Endothelial cell (in vitro differentiated cells): ENCODE data around the gene SSBP3. TPM values are rescaled to one million over a fixed set of nuclear protein-coding genes. Genes with fewer than 3 reads are reported as not detected.

ENCODE experiments used
- DNase-seq: peaks from one replicate; pipeline ENCODE4 v3.0.0; 2021; ENCODE audit warnings: low spot score
- H3K27ac Mint-ChIP-seq: one replicate; pipeline ENCODE4 v1.8.0; 2021; ENCODE audit warnings: mixed read lengths, inconsistent platforms; ENCODE audit not compliant: unreplicated experiment
- H3K27me3 Mint-ChIP-seq: one replicate; pipeline ENCODE4 v1.8.0; 2021; ENCODE audit warnings: mild to moderate bottlenecking, moderate library complexity, mixed read lengths, inconsistent platforms; ENCODE audit not compliant: unreplicated experiment
- H3K36me3 Mint-ChIP-seq: one replicate; pipeline ENCODE4 v1.8.0; 2021; ENCODE audit warnings: mild to moderate bottlenecking, low read depth, mixed read lengths, inconsistent platforms; ENCODE audit not compliant: unreplicated experiment
- H3K4me1 Mint-ChIP-seq: one replicate; pipeline ENCODE4 v1.8.0; 2021; ENCODE audit warnings: mild to moderate bottlenecking, mixed read lengths, inconsistent platforms; ENCODE audit not compliant: unreplicated experiment
- H3K4me3 Mint-ChIP-seq: one replicate; pipeline ENCODE4 v1.8.0; 2021; ENCODE audit warnings: mild to moderate bottlenecking, mixed read lengths, inconsistent platforms; ENCODE audit not compliant: unreplicated experiment
- H3K9me3 Mint-ChIP-seq: one replicate; pipeline ENCODE4 v1.8.0; 2021; ENCODE audit warnings: mixed read lengths, inconsistent platforms; ENCODE audit not compliant: unreplicated experiment
- total RNA-seq: library from RNA; stranded (reverse); fragmentation: NEBNext Ultra II Directional; extraction: Animal tissue kit (Norgen Biotek cat#: 25700); gene quantifications from one replicate; pipeline ENCODE4 v1.2.1, GENCODE V29; 2021; ENCODE audit not compliant: unreplicated experiment
- TF ChIP-seq, protein P1 (sequence below): fragments of 200-600 bp; sonication (generic); IDR thresholded peaks from one replicate; pipeline ENCODE4 v1.5.0; 2021; ENCODE audit warnings: antibody characterized with exemption; ENCODE audit not compliant: unreplicated experiment

SSBP3 gene
- total RNA-seq, 1 donor from 2014 or later: 142 TPM

DNA sequence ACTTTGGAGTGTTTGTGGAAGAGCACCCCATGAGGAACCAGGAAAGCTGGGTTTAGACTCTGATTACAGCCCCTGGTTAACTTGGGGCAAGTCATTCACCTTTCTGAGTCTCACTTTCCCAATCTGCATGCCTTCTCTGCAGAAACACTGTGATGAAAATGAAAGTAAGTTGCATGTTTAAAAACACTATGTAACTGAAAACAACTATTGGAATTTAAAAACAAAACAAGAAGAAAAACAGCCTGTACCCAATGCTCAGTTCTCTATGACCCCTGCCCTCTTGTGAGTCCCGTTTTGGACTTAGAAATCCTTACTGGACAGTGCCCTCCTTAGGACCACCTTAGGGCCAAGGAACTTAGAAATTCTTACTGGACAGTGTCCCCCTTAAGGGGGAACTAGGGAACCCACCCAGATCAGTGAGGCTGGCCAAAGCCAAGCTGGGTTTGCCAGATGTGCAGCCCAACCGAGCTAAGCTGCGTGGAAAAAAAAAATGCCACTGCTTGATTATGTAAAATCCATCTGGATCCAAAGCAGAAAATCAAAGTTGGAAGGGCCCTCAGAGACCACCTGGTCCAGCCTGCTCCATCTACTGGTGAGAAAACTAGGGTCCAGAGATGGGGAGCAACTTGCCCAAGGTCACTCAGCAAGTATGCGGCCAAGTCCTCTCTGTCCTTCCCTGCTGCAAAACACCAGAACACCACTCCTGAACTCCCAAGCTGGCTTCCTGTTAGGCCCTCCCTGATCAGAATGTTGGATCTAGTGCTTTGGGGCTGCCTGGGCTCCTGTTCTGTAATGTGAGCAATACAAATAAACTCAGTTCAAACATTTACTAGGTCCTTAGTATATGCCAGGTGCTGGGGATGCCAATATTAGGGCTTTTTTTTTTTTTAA, 128.5 kb downstream of the SSBP3 start:
- Mint-ChIP-seq H3K4me3 (no peak overlapping the region), H3K27me3 (peaks cover 16% of the 10 kb centered on the region), H3K27ac (no peak overlapping the region), H3K9me3 (no peaks in the 10 kb centered on the region), H3K4me1 (peaks cover 36% of the 10 kb centered on the region), H3K36me3 (peaks cover 24% of the 10 kb centered on the region)
- TF ChIP-seq, protein P1, sequence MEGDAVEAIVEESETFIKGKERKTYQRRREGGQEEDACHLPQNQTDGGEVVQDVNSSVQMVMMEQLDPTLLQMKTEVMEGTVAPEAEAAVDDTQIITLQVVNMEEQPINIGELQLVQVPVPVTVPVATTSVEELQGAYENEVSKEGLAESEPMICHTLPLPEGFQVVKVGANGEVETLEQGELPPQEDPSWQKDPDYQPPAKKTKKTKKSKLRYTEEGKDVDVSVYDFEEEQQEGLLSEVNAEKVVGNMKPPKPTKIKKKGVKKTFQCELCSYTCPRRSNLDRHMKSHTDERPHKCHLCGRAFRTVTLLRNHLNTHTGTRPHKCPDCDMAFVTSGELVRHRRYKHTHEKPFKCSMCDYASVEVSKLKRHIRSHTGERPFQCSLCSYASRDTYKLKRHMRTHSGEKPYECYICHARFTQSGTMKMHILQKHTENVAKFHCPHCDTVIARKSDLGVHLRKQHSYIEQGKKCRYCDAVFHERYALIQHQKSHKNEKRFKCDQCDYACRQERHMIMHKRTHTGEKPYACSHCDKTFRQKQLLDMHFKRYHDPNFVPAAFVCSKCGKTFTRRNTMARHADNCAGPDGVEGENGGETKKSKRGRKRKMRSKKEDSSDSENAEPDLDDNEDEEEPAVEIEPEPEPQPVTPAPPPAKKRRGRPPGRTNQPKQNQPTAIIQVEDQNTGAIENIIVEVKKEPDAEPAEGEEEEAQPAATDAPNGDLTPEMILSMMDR: no peak
- no peak for DNase-seq

DNA sequence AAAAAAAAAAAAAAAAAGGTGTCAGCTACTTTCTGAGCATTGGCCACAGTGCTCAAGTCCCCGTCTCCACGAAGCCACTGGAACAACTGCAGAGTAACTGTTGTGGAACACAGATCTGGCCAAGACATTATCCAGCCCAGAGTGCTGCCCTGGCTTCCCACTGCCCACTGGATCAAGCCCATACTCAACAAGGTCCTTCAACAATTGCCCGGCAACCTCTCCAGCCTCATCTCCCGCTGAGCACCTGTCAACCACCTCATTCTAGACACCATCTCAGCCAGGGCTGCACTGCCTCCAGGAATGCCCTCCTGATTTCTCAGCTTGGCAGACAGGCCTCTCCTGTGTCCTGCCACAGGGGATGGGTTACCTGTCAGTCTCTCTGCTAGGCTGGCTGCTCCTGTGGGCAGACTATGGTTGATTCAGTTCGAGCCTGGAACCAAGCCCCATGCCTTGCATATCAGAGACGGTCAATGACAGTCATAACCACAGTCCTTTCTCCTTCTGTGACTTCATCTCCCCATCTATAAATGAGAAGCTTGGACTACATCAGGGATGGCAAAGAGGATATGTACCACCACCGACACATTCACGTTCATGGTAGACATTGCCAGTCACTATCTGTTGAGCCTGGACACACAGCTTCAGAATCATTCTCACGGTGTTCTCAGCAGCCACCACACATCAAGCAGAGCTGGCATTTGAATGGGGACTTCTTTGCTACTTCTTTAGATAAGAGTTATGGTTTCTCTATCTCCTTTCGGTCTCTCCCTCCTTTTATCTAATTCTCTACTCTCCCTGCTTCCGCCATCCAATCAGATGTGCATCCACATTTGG, 129.4 kb downstream of the SSBP3 start:
- TF ChIP-seq, protein P1: no peak
- Mint-ChIP-seq H3K4me1 (peaks cover 38% of the 10 kb centered on the region), H3K27me3 (peaks cover 16% of the 10 kb centered on the region), H3K27ac (no peak overlapping the region), H3K36me3 (peaks cover 27% of the 10 kb centered on the region), H3K4me3 (no peak overlapping the region), H3K9me3 (no peaks in the 10 kb centered on the region)
- DNase-seq: no peak

DNA sequence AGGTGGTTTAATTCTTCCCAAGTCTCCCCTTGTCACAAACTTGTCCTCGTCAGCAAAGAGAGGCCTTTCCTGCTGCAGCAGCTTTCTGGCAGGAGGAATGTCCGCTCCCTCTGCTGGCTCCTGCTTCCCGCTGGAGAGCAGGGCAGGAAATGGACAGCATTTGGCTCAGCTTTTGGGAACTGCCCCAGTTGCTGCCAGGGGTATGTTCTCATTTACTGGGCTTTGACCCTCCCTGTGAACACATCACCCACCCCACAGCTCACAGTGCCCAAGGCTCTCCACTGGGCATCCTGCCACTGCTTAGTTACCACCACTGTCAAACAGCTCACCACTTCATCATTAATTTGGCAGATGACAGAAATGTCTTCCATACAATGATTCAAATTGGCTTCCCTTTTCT, 130.8 kb downstream of the SSBP3 start:
- Mint-ChIP-seq H3K4me3 (no peak overlapping the region), H3K27me3 (peaks cover 15% of the 10 kb centered on the region), H3K9me3 (no peaks in the 10 kb centered on the region), H3K4me1 (peaks cover 36% of the 10 kb centered on the region), H3K36me3 (peaks cover 20% of the 10 kb centered on the region), H3K27ac (peak overlapping the region; percentile 83)
- peak; percentile 55 for DNase-seq
- TF ChIP-seq, protein P1: no peak

DNA sequence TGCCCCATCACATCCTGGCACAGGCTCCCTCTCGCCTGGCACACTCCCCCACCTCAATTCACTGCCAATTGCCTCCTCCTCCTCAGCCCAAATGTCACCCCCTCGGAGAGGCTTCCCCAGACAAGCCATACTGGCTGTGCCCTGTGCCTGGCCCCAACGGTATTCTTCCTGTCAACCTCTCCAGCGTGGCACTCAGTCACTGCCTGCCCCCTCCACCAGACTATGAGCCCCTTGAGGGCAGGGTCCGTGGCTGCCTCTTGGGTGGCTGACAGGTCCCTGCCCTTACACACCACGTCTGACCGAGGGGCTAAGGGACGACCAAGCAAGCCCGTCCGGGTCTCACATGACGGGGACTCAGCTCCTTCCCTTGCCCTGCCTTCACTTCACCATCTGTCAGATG, 131.3 kb downstream of the SSBP3 start:
- Mint-ChIP-seq H3K36me3 (peaks cover 18% of the 10 kb centered on the region), H3K4me1 (peaks cover 32% of the 10 kb centered on the region), H3K4me3 (peak overlapping the region; percentile 31), H3K9me3 (no peaks in the 10 kb centered on the region), H3K27me3 (peaks cover 15% of the 10 kb centered on the region), H3K27ac (peak overlapping the region; percentile 83)
- TF ChIP-seq, protein P1: no peak
- DNase-seq: no peak
